Sigmoid colon (tissue), 4 donors: ENCODE measurements around the gene SMYD5.

ENCODE experiments used
- EP300 ChIP-seq, 4 donors: sonication (generic); formaldehyde crosslinking; IDR thresholded peaks; one replicate each; pipeline ENCODE4 v1.6.1; 2017; ENCODE audit warnings: antibody characterized with exemption in 4 of 4
- POLR2A ChIP-seq, 2 donors: fragments of 450-650 bp; IDR thresholded peaks; one replicate each; pipeline ENCODE4 v1.6.1; 2016; ENCODE audit warnings: antibody characterized with exemption in 2 of 2, mild to moderate bottlenecking in 2 of 2, moderate library complexity in 2 of 2
- POLR2AphosphoS5 ChIP-seq, 4 donors: sonication (generic); formaldehyde crosslinking; IDR thresholded peaks; one replicate each; pipeline ENCODE4 v1.6.1; 2017; ENCODE audit warnings: antibody characterized with exemption in 4 of 4
- TF ChIP-seq, protein P1 (sequence below), 4 experiments: fragments of 450-650 bp in 3 of 4; fragments of 200-600 bp in 1 of 4; IDR thresholded peaks; one replicate each; pipeline ENCODE4 v1.5.1; 2016 to 2019; ENCODE audit warnings: antibody characterized with exemption in 4 of 4, mild to moderate bottlenecking in 3 of 4, moderate library complexity in 2 of 4

DNA sequence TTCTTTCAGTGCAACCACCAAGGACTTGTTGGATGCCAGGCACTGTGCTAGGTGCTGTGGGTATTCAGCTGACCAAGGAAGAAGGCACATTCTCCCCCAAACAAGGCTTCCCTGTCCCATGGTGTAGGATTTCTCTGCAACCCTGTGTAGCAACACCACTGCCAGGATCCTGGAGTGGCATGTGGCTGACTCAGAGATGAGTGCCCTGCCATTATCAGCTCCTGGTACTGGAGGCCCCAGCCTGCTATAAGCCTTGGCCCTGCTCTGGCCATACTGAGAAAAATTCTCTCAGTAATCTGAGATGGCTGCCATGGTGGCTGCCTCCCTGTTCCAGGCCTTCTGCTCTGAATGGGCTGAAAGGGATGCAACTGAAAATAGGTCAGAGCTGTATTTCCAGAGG lies 4.3 kb downstream of the SMYD5 start:
- TF ChIP-seq, protein P1, sequence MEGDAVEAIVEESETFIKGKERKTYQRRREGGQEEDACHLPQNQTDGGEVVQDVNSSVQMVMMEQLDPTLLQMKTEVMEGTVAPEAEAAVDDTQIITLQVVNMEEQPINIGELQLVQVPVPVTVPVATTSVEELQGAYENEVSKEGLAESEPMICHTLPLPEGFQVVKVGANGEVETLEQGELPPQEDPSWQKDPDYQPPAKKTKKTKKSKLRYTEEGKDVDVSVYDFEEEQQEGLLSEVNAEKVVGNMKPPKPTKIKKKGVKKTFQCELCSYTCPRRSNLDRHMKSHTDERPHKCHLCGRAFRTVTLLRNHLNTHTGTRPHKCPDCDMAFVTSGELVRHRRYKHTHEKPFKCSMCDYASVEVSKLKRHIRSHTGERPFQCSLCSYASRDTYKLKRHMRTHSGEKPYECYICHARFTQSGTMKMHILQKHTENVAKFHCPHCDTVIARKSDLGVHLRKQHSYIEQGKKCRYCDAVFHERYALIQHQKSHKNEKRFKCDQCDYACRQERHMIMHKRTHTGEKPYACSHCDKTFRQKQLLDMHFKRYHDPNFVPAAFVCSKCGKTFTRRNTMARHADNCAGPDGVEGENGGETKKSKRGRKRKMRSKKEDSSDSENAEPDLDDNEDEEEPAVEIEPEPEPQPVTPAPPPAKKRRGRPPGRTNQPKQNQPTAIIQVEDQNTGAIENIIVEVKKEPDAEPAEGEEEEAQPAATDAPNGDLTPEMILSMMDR (IDR thresholded peaks at IDR 0.05) = no peak
- TF ChIP-seq POLR2AphosphoS5 (IDR thresholded peaks at IDR 0.05) (no peak), POLR2A (IDR thresholded peaks at IDR 0.05) (no peak), EP300 (IDR thresholded peaks at IDR 0.05) (no peak)
